ENCODE data around the gene NAPSA.

DNA sequence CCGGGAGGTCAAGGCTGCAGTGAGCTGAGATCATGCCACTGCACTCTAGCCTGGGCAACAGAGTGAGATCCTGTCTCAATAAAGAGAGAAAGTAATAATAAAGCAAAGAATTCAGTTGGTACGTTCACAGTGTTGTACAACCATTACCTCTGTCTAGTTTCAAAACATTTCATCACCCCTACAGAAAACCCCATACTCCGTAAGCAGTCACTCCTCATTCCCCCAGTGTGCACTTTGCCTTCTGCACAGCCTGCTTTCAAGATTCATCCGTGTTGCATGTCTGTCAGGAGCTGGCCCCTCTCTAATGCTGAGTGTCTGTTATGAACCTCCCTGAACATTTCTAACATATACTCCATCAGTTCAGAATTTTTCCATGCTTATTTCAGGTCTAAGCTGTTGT lies 28.1 kb upstream of the NAPSA start:
- no peak for TF ChIP-seq GATA2 (IDR thresholded peaks at IDR 0.05; ENCODE audit: low read depth, low read length)
- TF ChIP-seq GATA3 (IDR thresholded peaks at IDR 0.05; ENCODE audit: low read depth, low read length), result no peak
